NCI-H2107 treated with DMSO at 0.1 percent for 48 hours (cell line): ENCODE measurements around the gene HOXB5.

Experiments used
- DNase-seq: peaks from one replicate; lab custom pipeline; 2025; ENCODE audit not compliant: unreplicated experiment; lab: John Stamatoyannopoulos, UW

Gene HOXB5

GRCh38 chr17:48604770-48605329 is 11.3 kb upstream of the HOXB5 start, which contains the start of gene HOXB6:
Gene HOXB6, minus strand, starts transcription at chr17:48604986. Its CDS starts 6,836 bp downstream, at chr17:48598150.
- no peak for DNase-seq

GRCh38 chr17:48603959-48604769 is 10.6 kb upstream of the HOXB5 start:
- no peak for DNase-seq

GRCh38 chr17:48601539-48602425 is 8.2 kb upstream of the HOXB5 start:
- DNase-seq = no peak

GRCh38 chr17:48601207-48601538 is 7.6 kb upstream of the HOXB5 start:
- DNase-seq = no peak

GRCh38 chr17:48600244-48601098 is 6.9 kb upstream of the HOXB5 start:
- no peak for DNase-seq

- DNase-seq = no peak
These were observed 5.8 kb upstream of the HOXB5 start for GRCh38 chr17:48599354-48599753.

GRCh38 chr17:48598736-48599135 is 5.2 kb upstream of the HOXB5 start:
- no peak for DNase-seq

GRCh38 chr17:48597778-48598631 is 4.4 kb upstream of the HOXB5 start:
- DNase-seq = no peak

GRCh38 chr17:48597528-48597777 is 3.9 kb upstream of the HOXB5 start:
- no peak for DNase-seq

GRCh38 chr17:48596735-48597527 is 3.4 kb upstream of the HOXB5 start:
- DNase-seq = no peak

GRCh38 chr17:48596000-48596734 is 2.6 kb upstream of the HOXB5 start:
- no peak for DNase-seq

GRCh38 chr17:48595278-48595999 is 1.9 kb upstream of the HOXB5 start:
- no peak for DNase-seq

- no peak for DNase-seq
These were observed 1.1 kb upstream of the HOXB5 start for GRCh38 chr17:48594538-48595277.

- DNase-seq = peak; percentile 93
These were observed 410 bp upstream of the HOXB5 start for GRCh38 chr17:48593840-48594537.

- no peak for DNase-seq
These were observed 1.0 kb downstream of the HOXB5 start for GRCh38 chr17:48592577-48592976.

GRCh38 chr17:48592057-48592514 is 1.5 kb downstream of the HOXB5 start:
- no peak for DNase-seq
